Skeletal muscle tissue (tissue), 4 donors: ENCODE results near the gene KANSL2. TPM values are rescaled to one million over a fixed set of nuclear protein-coding genes. Genes with fewer than 3 reads are reported as not detected.
"Not testable (repeated sequence)": the region's sequence is repeated elsewhere in the genome, so short reads cannot be mapped to it uniquely, and the experiment has no call there.

Source experiments
- H3K27ac ChIP-seq: one replicate; pipeline ENCODE4 v1.7.0; 2013; ENCODE audit warnings: mild to moderate bottlenecking, low read depth, low read length, inconsistent platforms
- H3K27me3 ChIP-seq, 3 donors: one replicate each; pipeline ENCODE4 v1.7.0; 2013; ENCODE audit warnings: low read length in 3 of 3; ENCODE audit not compliant: control insufficient read depth in 3 of 3, insufficient read depth in 3 of 3
- H3K36me3 ChIP-seq, 3 donors: one replicate each; pipeline ENCODE4 v1.7.0; 2013; ENCODE audit warnings: low read length in 3 of 3; ENCODE audit not compliant: control insufficient read depth in 3 of 3, insufficient read depth in 3 of 3
- H3K4me1 ChIP-seq, 3 donors: one replicate each; pipeline ENCODE4 v1.7.0; 2013; ENCODE audit warnings: low read length in 3 of 3, mild to moderate bottlenecking in 3 of 3; ENCODE audit not compliant: control insufficient read depth in 3 of 3, insufficient read depth in 3 of 3
- H3K4me3 ChIP-seq, 3 donors: one replicate each; pipeline ENCODE4 v1.7.0; 2013; ENCODE audit warnings: low read length in 3 of 3
- H3K9ac ChIP-seq, 3 donors: one replicate each; pipeline ENCODE4 v1.7.0; 2013; ENCODE audit warnings: low read length in 3 of 3, mild to moderate bottlenecking in 3 of 3, moderate library complexity in 2 of 3, low read depth in 1 of 3
- H3K9me3 ChIP-seq, 3 donors: one replicate each; pipeline ENCODE4 v1.7.0; 2013; ENCODE audit warnings: low read length in 3 of 3; ENCODE audit not compliant: control insufficient read depth in 3 of 3
- total RNA-seq: library from RNA; depleted of rRNA; stranded (reverse); fragments of >200 nt; gene quantifications from one replicate; pipeline ENCODE4 v1.2.3, GENCODE V29; 2014
- donor health status: Osteomylitis.

The KANSL2 gene
- total RNA-seq, 1 donor from 2014 or later, result 53.8 TPM

GRCh38 chr12:48686037-48686595 lies 4.1 kb upstream of the KANSL2 start:
- H3K4me3 ChIP-seq, result no peak overlapping the region
- no peak overlapping the region for H3K9ac ChIP-seq
- H3K36me3 ChIP-seq, result no peaks in the 10 kb centered on the region
- H3K27me3 ChIP-seq, result no peaks in the 10 kb centered on the region
- peaks cover 3 to 19% (median 5%) of the 10 kb centered on the region in 3 donors for H3K4me1 ChIP-seq
- H3K9me3 ChIP-seq, result no peaks in the 10 kb centered on the region
- H3K27ac ChIP-seq, result no peak overlapping the region

- no peak overlapping the region for H3K9ac ChIP-seq
- no peaks in the 10 kb centered on the region for H3K27me3 ChIP-seq
- peaks cover 6 to 19% (median 14%) of the 10 kb centered on the region in 3 donors for H3K36me3 ChIP-seq
- no peak overlapping the region for H3K27ac ChIP-seq
- no peak overlapping the region for H3K4me3 ChIP-seq
- H3K4me1 ChIP-seq, result peaks cover 17 to 31% (median 21%) of the 10 kb centered on the region in 3 donors
- no peaks in the 10 kb centered on the region for H3K9me3 ChIP-seq
Measured at GRCh38 chr12:48683534-48683933, 1.5 kb upstream of the KANSL2 start.

- Histone ChIP-seq H3K27ac (no peak overlapping the region), H3K27me3 (no peaks in the 10 kb centered on the region), H3K4me1 (peaks cover 20 to 35% (median 23%) of the 10 kb centered on the region in 3 donors), H3K9me3 (no peaks in the 10 kb centered on the region), H3K36me3 (peaks cover 7 to 22% (median 16%) of the 10 kb centered on the region in 3 donors), H3K4me3 (peak overlapping the region in 2 of 3 donors; percentile 82 to 100), H3K9ac (no peak overlapping the region)
Measured at GRCh38 chr12:48682927-48683326, 889 bp upstream of the KANSL2 start.

GRCh38 chr12:48682533-48682905 lies 481 bp upstream of the KANSL2 start:
- not testable (repeated sequence) for H3K27ac ChIP-seq, H3K9me3 ChIP-seq, H3K27me3 ChIP-seq
- Histone ChIP-seq H3K9ac (peak overlapping the region; percentile 69 to 99 (median 99)), H3K36me3 (peaks cover 7 to 25% (median 18%) of the 10 kb centered on the region in 3 donors), H3K4me1 (peaks cover 24 to 39% (median 25%) of the 10 kb centered on the region in 3 donors), H3K4me3 (peak overlapping the region; percentile 81 to 100 (median 82))

- Histone ChIP-seq H3K27me3 (no peaks in the 10 kb centered on the region), H3K4me1 (peaks cover 25 to 44% (median 28%) of the 10 kb centered on the region in 3 donors), H3K27ac (peak overlapping the region; percentile 97), H3K9me3 (no peaks in the 10 kb centered on the region), H3K36me3 (peaks cover 9 to 29% (median 23%) of the 10 kb centered on the region in 3 donors), H3K9ac (peak overlapping the region; percentile 99 to 100 (median 99)), H3K4me3 (peak overlapping the region; percentile 99 to 100 (median 100))
Measured at GRCh38 chr12:48681399-48681709, 684 bp downstream of the KANSL2 start.

- Histone ChIP-seq H3K4me1 (peaks cover 27 to 49% (median 28%) of the 10 kb centered on the region in 3 donors), H3K27ac (no peak overlapping the region), H3K9me3 (no peaks in the 10 kb centered on the region), H3K4me3 (peak overlapping the region; percentile 99 to 100 (median 100)), H3K9ac (peak overlapping the region; percentile 99 to 100 (median 99)), H3K27me3 (no peaks in the 10 kb centered on the region), H3K36me3 (peaks cover 9 to 34% (median 26%) of the 10 kb centered on the region in 3 donors)
Measured at GRCh38 chr12:48680861-48681260, 1.2 kb downstream of the KANSL2 start.

GRCh38 chr12:48678551-48679185 lies 3.4 kb downstream of the KANSL2 start:
- Histone ChIP-seq H3K36me3 (peaks cover 9 to 34% (median 26%) of the 10 kb centered on the region in 3 donors), H3K27me3 (no peaks in the 10 kb centered on the region), H3K9ac (peak overlapping the region in 1 of 3 donors; percentile 52), H3K27ac (peak overlapping the region; percentile 54), H3K9me3 (no peaks in the 10 kb centered on the region), H3K4me3 (peak overlapping the region in 2 of 3 donors; percentile 4 to 30), H3K4me1 (peaks cover 31 to 49% (median 34%) of the 10 kb centered on the region in 3 donors)

- peaks cover 34 to 38% (median 37%) of the 10 kb centered on the region in 3 donors for H3K36me3 ChIP-seq
- H3K4me1 ChIP-seq, result peaks cover 8 to 44% (median 35%) of the 10 kb centered on the region in 3 donors
- H3K27ac ChIP-seq, result peak overlapping the region; percentile 70
Measured at GRCh38 chr12:48671231-48671856, 10.7 kb downstream of the KANSL2 start.

GRCh38 chr12:48668996-48669395 lies 13.0 kb downstream of the KANSL2 start:
- peaks cover 5 to 42% (median 26%) of the 10 kb centered on the region in 3 donors for H3K4me1 ChIP-seq
- peaks cover 41 to 42% (median 41%) of the 10 kb centered on the region in 3 donors for H3K36me3 ChIP-seq
- peak overlapping the region; percentile 73 for H3K27ac ChIP-seq
- no peaks in the 10 kb centered on the region for H3K9me3 ChIP-seq
- no peaks in the 10 kb centered on the region for H3K27me3 ChIP-seq
- no peak overlapping the region for H3K4me3 ChIP-seq
- H3K9ac ChIP-seq, result no peak overlapping the region

More at GRCh38 chr12:48671231-48671856, 10.7 kb downstream of the KANSL2 start:
- Histone ChIP-seq H3K4me3 (no peak overlapping the region), H3K27me3 (no peaks in the 10 kb centered on the region), H3K9ac (no peak overlapping the region), H3K9me3 (no peaks in the 10 kb centered on the region)

GRCh38 chr12:48659863-48660262 lies 22.2 kb downstream of the KANSL2 start:
- Histone ChIP-seq H3K9ac (no peak overlapping the region), H3K27ac (no peak overlapping the region), H3K4me1 (no peaks in the 10 kb centered on the region), H3K36me3 (peaks cover 33 to 53% (median 40%) of the 10 kb centered on the region in 3 donors), H3K27me3 (no peaks in the 10 kb centered on the region), H3K9me3 (no peaks in the 10 kb centered on the region), H3K4me3 (no peak overlapping the region)
